ENCODE measurements around the gene RALGAPA2. TPM values are rescaled to one million over a fixed set of nuclear protein-coding genes. Genes with fewer than 3 reads are reported as not detected.

The RALGAPA2 gene
- total RNA-seq, 1 donor from 2014 or later, result 24.8 TPM

GRCh38 chr20:20604907-20605306, 107.5 kb downstream of the RALGAPA2 start:
- H3K36me3 ChIP-seq (ENCODE audit: control insufficient read depth, insufficient read depth, low read length), result no peaks in the 10 kb centered on the region
- no peak overlapping the region for H3K4me3 ChIP-seq (ENCODE audit: low read depth, low read length)
- no peak for TF ChIP-seq CTCF (IDR thresholded peaks at IDR 0.05; ENCODE audit: insufficient read depth, low read length, poor library complexity, severe bottlenecking)
- no peak for DNase-seq (ENCODE audit: low read depth)
- no peaks in the 10 kb centered on the region for H3K27me3 ChIP-seq (ENCODE audit: control insufficient read depth, insufficient read depth, low read length)

GRCh38 chr20:20604357-20604756, 108.1 kb downstream of the RALGAPA2 start:
- TF ChIP-seq CTCF (IDR thresholded peaks at IDR 0.05; ENCODE audit: insufficient read depth, low read length, poor library complexity, severe bottlenecking), result no peak
- Histone ChIP-seq H3K27me3 (ENCODE audit: control insufficient read depth, insufficient read depth, low read length) (no peaks in the 10 kb centered on the region), H3K4me3 (ENCODE audit: low read depth, low read length) (no peak overlapping the region), H3K36me3 (ENCODE audit: control insufficient read depth, insufficient read depth, low read length) (no peaks in the 10 kb centered on the region)
- DNase-seq (ENCODE audit: low read depth), result no peak

- DNase-seq (ENCODE audit: low read depth), result peak; percentile 34
- no peaks in the 10 kb centered on the region for H3K27me3 ChIP-seq (ENCODE audit: control insufficient read depth, insufficient read depth, low read length)
- H3K4me3 ChIP-seq (ENCODE audit: low read depth, low read length), result no peak overlapping the region
- no peak for TF ChIP-seq CTCF (IDR thresholded peaks at IDR 0.05; ENCODE audit: insufficient read depth, low read length, poor library complexity, severe bottlenecking)
- H3K36me3 ChIP-seq (ENCODE audit: control insufficient read depth, insufficient read depth, low read length), result no peaks in the 10 kb centered on the region
These were observed 109.0 kb downstream of the RALGAPA2 start for GRCh38 chr20:20603339-20603990.

- no peaks in the 10 kb centered on the region for H3K36me3 ChIP-seq (ENCODE audit: control insufficient read depth, insufficient read depth, low read length)
- no peaks in the 10 kb centered on the region for H3K27me3 ChIP-seq (ENCODE audit: control insufficient read depth, insufficient read depth, low read length)
- no peak overlapping the region for H3K4me3 ChIP-seq (ENCODE audit: low read depth, low read length)
- no peak for DNase-seq (ENCODE audit: low read depth)
- TF ChIP-seq CTCF (IDR thresholded peaks at IDR 0.05; ENCODE audit: insufficient read depth, low read length, poor library complexity, severe bottlenecking), result no peak
These were observed 114.5 kb downstream of the RALGAPA2 start for GRCh38 chr20:20597966-20598365.

GRCh38 chr20:20594171-20594530, 118.3 kb downstream of the RALGAPA2 start:
- H3K36me3 ChIP-seq (ENCODE audit: control insufficient read depth, insufficient read depth, low read length), result no peaks in the 10 kb centered on the region
- H3K27me3 ChIP-seq (ENCODE audit: control insufficient read depth, insufficient read depth, low read length), result no peaks in the 10 kb centered on the region
- TF ChIP-seq CTCF (IDR thresholded peaks at IDR 0.05; ENCODE audit: insufficient read depth, low read length, poor library complexity, severe bottlenecking), result peak; percentile 25
- no peak for DNase-seq (ENCODE audit: low read depth)
- no peak overlapping the region for H3K4me3 ChIP-seq (ENCODE audit: low read depth, low read length)
